Liver (tissue), 9 donors: Measurements from ENCODE around the gene MBNL2. TPM values are rescaled to one million over a fixed set of nuclear protein-coding genes. Genes with fewer than 3 reads are reported as not detected.

Experiments used
- DNase-seq: peaks from one replicate; pipeline ENCODE4 v3.0.0-alpha.2; 2017; ENCODE audit warnings: low spot score
- H3K27ac ChIP-seq, 2 donors: one replicate each; pipeline ENCODE4 v1.7.0; 2013; ENCODE audit warnings: inconsistent platforms in 2 of 2, low read length in 2 of 2, control low read depth in 1 of 2, low read depth in 1 of 2, mild to moderate bottlenecking in 1 of 2
- H3K27me3 ChIP-seq, 4 donors: one replicate each; pipeline versions ENCODE4 v1.6.1 to v1.7.0; 2013; ENCODE audit warnings: low read length in 3 of 4, inconsistent platforms in 1 of 4, mild to moderate bottlenecking in 1 of 4, moderate library complexity in 1 of 4; ENCODE audit not compliant: control insufficient read depth in 4 of 4, insufficient read depth in 4 of 4
- H3K36me3 ChIP-seq, 4 donors: one replicate each; pipeline versions ENCODE4 v1.6.1 to v1.7.0; 2013; ENCODE audit warnings: low read length in 3 of 4, mild to moderate bottlenecking in 3 of 4, low read depth in 1 of 4, moderate library complexity in 1 of 4; ENCODE audit not compliant: control insufficient read depth in 4 of 4, insufficient read depth in 3 of 4
- H3K4me1 ChIP-seq, 4 donors: one replicate each; pipeline versions ENCODE4 v1.6.1 to v1.7.0; 2013; ENCODE audit warnings: low read length in 3 of 4, mild to moderate bottlenecking in 3 of 4, moderate library complexity in 1 of 4; ENCODE audit not compliant: control insufficient read depth in 4 of 4, insufficient read depth in 4 of 4
- H3K4me3 ChIP-seq, 3 donors: one replicate each; pipeline versions ENCODE4 v1.6.1 to v1.7.0; 2013; ENCODE audit warnings: low read length in 3 of 3, control low read depth in 1 of 3, low read depth in 1 of 3, mild to moderate bottlenecking in 1 of 3
- H3K9ac ChIP-seq, 2 donors: one replicate each; pipeline ENCODE4 v1.7.0; 2013; ENCODE audit warnings: low read length in 2 of 2, mild to moderate bottlenecking in 2 of 2, moderate library complexity in 2 of 2, control low read depth in 1 of 2, low read depth in 1 of 2
- H3K9me3 ChIP-seq, 4 donors: one replicate each; pipeline versions ENCODE4 v1.6.1 to v1.7.0; 2013; ENCODE audit warnings: low read length in 3 of 4; ENCODE audit not compliant: control insufficient read depth in 4 of 4
- ATF3 ChIP-seq: IDR thresholded peaks from 2 replicates; pipeline ENCODE4 v1.6.1; 2016; ENCODE audit warnings: antibody characterized with exemption
- EGR1 ChIP-seq, 2 donors: IDR thresholded peaks; 2 replicates each; pipeline ENCODE4 v1.6.1; 2016 to 2018; ENCODE audit warnings: antibody characterized with exemption in 2 of 2, low read depth in 2 of 2
- FOXA1 ChIP-seq: IDR thresholded peaks from 2 replicates; pipeline ENCODE4 v1.6.1; 2016; ENCODE audit warnings: antibody characterized with exemption
- FOXA2 ChIP-seq: IDR thresholded peaks from 2 replicates; pipeline ENCODE4 v1.6.1; 2016; ENCODE audit warnings: antibody characterized with exemption
- GABPA ChIP-seq, 2 donors: IDR thresholded peaks in 1 of 2; conservative IDR thresholded peaks in 1 of 2; 2 replicates each; pipeline ENCODE4 v1.6.1; 2016; ENCODE audit warnings: antibody characterized with exemption in 2 of 2, mild to moderate bottlenecking in 1 of 2, moderate library complexity in 1 of 2
- HNF4A ChIP-seq, 2 donors: conservative IDR thresholded peaks; 2 replicates each; pipeline ENCODE4 v1.6.1; 2016; ENCODE audit warnings: antibody characterized with exemption in 2 of 2, mild to moderate bottlenecking in 2 of 2
- HNF4G ChIP-seq: IDR thresholded peaks from 2 replicates; pipeline ENCODE4 v1.6.1; 2016; ENCODE audit warnings: antibody characterized with exemption
- JUND ChIP-seq, 2 donors: IDR thresholded peaks; 2 replicates each; pipeline ENCODE4 v1.6.1; 2016; ENCODE audit warnings: antibody characterized with exemption in 2 of 2
- MAX ChIP-seq: IDR thresholded peaks from 2 replicates; pipeline ENCODE4 v1.6.1; 2016; ENCODE audit warnings: antibody characterized with exemption
- NR2F2 ChIP-seq: IDR thresholded peaks from 2 replicates; pipeline ENCODE4 v1.6.1; 2016; ENCODE audit warnings: antibody characterized with exemption
- RAD21 ChIP-seq, 2 donors: IDR thresholded peaks; 2 replicates each; pipeline ENCODE4 v1.6.1; 2016; ENCODE audit warnings: antibody characterized with exemption in 2 of 2, mild to moderate bottlenecking in 2 of 2
- RXRA ChIP-seq, 2 donors: IDR thresholded peaks; 2 replicates each; pipeline ENCODE4 v1.6.1; 2017 to 2018; ENCODE audit warnings: antibody characterized with exemption in 2 of 2, mild to moderate bottlenecking in 1 of 2
- SP1 ChIP-seq: IDR thresholded peaks from 2 replicates; pipeline ENCODE4 v1.6.1; 2018; ENCODE audit warnings: antibody characterized with exemption, mild to moderate bottlenecking
- TAF1 ChIP-seq: conservative IDR thresholded peaks from 2 replicates; pipeline ENCODE4 v1.6.1; 2016; ENCODE audit warnings: antibody characterized with exemption, mild to moderate bottlenecking
- YY1 ChIP-seq: IDR thresholded peaks from 2 replicates; pipeline ENCODE4 v1.6.1; 2016; ENCODE audit warnings: antibody characterized with exemption, mild to moderate bottlenecking
- WGBS: extraction: QIAGEN DNeasy Blood & Tissue Kit; methylation state at CpG from one replicate; pipeline ENCODE4 v1.1.7; 2013; 5-methylcytosine and 5-hydroxymethylcytosine counted together
- polyA plus RNA-seq, 2 donors: library from polyadenylated mRNA; stranded (reverse) in 1 of 2; unstranded in 1 of 2; fragments of 200-250 nt in 1 of 2; fragments of >200 nt in 1 of 2; fragmentation: Nextera tagmentation in 1 of 2; extraction: Ambion mirVana in 1 of 2; gene quantifications; one replicate each; pipeline versions ENCODE4 v1.2.1 to v1.2.3, GENCODE V29; 2013 to 2015
- total RNA-seq, 2 donors: library from RNA; depleted of rRNA; stranded (reverse); fragments of >200 nt; gene quantifications; one replicate each; pipeline ENCODE4 v1.2.3, GENCODE V29; 2014
- TF ChIP-seq, protein P1 (sequence below): IDR thresholded peaks from 2 replicates; pipeline ENCODE4 v1.6.1; 2016; ENCODE audit warnings: antibody characterized with exemption
- TF ChIP-seq, protein P2 (sequence below): fragments of 150-350 bp; IDR thresholded peaks from 2 replicates; pipeline ENCODE4 v1.5.1; 2017; ENCODE audit warnings: improper control_type of control experiment, low read depth, low read length; ENCODE audit not compliant: missing input control
- TF ChIP-seq, protein P3 (sequence below): IDR thresholded peaks from 2 replicates; pipeline ENCODE4 v1.6.1; 2016; ENCODE audit warnings: antibody characterized with exemption, mild to moderate bottlenecking
- donor health status: healthy.
- donor health status: healthy.
- donor health status: healthy.
- donor health status: healthy.
- donor health status: healthy.

The MBNL2 gene
- total and polyA plus RNA-seq, 4 donors = 16.0 to 49.6 (median 36.8) TPM

DNA sequence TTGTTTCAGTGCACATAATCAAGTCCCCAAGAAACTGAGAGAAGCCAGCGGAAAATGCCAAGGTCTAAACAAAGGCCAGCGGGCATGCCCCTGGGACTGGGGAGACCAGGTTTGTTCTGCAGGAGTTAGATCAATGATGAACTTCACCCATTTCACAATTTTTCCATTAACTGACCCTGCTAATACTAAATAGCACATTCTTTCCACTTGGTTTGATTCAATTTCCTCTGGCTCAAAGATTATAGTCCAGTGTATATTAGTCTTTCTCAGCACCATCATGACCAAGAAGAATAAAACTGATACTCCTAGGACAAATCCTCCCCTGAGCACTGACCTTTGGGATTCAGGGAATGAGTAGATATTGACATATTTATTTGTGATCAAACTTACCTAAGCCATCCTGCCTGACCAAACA is 66.4 kb downstream of the MBNL2 start:
- no peak for DNase-seq
- H3K4me1 ChIP-seq = peaks cover 2 to 59% (median 37%) of the 10 kb centered on the region in 4 donors
- no peaks in the 10 kb centered on the region for H3K9me3 ChIP-seq
- H3K36me3 ChIP-seq = peaks cover 0 to 5% (median 0%) of the 10 kb centered on the region in 4 donors
- peak overlapping the region; percentile 57 to 66 for H3K27ac ChIP-seq
- H3K9ac ChIP-seq = no peak overlapping the region
- no peaks in the 10 kb centered on the region for H3K27me3 ChIP-seq
- 31% methylated on average over 2 of the region's 2 CpGs for WGBS
- TF ChIP-seq RAD21 (IDR thresholded peaks at IDR 0.05) (peak; percentile 66 to 77), FOXA1 (peak; percentile 45), SP1 (peak; percentile 97), GABPA (IDR thresholded peaks at IDR 0.05 in 1 of 2, conservative IDR thresholded peaks at IDR 0.05 in 1 of 2) (peak in 1 of 2 donors; percentile 68), HNF4G (peak; percentile 97), TAF1 (peak; percentile 60), NR2F2 (peak; percentile 90), EGR1 (IDR thresholded peaks at IDR 0.05; ENCODE audit: low read depth in 2 of 2) (peak; percentile 86 to 97), MAX (peak; percentile 94), RXRA (IDR thresholded peaks at IDR 0.05) (peak; percentile 96 to 98), FOXA2 (peak; percentile 88), JUND (IDR thresholded peaks at IDR 0.05) (peak; percentile 96 to 99), HNF4A (conservative IDR thresholded peaks at IDR 0.05) (peak; percentile 99), ATF3 (peak; percentile 73), YY1 (no peak)
- TF ChIP-seq, protein P1, sequence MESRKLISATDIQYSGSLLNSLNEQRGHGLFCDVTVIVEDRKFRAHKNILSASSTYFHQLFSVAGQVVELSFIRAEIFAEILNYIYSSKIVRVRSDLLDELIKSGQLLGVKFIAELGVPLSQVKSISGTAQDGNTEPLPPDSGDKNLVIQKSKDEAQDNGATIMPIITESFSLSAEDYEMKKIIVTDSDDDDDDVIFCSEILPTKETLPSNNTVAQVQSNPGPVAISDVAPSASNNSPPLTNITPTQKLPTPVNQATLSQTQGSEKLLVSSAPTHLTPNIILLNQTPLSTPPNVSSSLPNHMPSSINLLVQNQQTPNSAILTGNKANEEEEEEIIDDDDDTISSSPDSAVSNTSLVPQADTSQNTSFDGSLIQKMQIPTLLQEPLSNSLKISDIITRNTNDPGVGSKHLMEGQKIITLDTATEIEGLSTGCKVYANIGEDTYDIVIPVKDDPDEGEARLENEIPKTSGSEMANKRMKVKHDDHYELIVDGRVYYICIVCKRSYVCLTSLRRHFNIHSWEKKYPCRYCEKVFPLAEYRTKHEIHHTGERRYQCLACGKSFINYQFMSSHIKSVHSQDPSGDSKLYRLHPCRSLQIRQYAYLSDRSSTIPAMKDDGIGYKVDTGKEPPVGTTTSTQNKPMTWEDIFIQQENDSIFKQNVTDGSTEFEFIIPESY = peak; percentile 93
- TF ChIP-seq, protein P2, sequence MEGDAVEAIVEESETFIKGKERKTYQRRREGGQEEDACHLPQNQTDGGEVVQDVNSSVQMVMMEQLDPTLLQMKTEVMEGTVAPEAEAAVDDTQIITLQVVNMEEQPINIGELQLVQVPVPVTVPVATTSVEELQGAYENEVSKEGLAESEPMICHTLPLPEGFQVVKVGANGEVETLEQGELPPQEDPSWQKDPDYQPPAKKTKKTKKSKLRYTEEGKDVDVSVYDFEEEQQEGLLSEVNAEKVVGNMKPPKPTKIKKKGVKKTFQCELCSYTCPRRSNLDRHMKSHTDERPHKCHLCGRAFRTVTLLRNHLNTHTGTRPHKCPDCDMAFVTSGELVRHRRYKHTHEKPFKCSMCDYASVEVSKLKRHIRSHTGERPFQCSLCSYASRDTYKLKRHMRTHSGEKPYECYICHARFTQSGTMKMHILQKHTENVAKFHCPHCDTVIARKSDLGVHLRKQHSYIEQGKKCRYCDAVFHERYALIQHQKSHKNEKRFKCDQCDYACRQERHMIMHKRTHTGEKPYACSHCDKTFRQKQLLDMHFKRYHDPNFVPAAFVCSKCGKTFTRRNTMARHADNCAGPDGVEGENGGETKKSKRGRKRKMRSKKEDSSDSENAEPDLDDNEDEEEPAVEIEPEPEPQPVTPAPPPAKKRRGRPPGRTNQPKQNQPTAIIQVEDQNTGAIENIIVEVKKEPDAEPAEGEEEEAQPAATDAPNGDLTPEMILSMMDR = peak; percentile 49
- TF ChIP-seq, protein P3, sequence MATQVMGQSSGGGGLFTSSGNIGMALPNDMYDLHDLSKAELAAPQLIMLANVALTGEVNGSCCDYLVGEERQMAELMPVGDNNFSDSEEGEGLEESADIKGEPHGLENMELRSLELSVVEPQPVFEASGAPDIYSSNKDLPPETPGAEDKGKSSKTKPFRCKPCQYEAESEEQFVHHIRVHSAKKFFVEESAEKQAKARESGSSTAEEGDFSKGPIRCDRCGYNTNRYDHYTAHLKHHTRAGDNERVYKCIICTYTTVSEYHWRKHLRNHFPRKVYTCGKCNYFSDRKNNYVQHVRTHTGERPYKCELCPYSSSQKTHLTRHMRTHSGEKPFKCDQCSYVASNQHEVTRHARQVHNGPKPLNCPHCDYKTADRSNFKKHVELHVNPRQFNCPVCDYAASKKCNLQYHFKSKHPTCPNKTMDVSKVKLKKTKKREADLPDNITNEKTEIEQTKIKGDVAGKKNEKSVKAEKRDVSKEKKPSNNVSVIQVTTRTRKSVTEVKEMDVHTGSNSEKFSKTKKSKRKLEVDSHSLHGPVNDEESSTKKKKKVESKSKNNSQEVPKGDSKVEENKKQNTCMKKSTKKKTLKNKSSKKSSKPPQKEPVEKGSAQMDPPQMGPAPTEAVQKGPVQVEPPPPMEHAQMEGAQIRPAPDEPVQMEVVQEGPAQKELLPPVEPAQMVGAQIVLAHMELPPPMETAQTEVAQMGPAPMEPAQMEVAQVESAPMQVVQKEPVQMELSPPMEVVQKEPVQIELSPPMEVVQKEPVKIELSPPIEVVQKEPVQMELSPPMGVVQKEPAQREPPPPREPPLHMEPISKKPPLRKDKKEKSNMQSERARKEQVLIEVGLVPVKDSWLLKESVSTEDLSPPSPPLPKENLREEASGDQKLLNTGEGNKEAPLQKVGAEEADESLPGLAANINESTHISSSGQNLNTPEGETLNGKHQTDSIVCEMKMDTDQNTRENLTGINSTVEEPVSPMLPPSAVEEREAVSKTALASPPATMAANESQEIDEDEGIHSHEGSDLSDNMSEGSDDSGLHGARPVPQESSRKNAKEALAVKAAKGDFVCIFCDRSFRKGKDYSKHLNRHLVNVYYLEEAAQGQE = peak; percentile 78
- no peak overlapping the region for H3K4me3 ChIP-seq
